A673 (cell line): ENCODE data around the gene CLUH.

Experiments used
- CTCF ChIP-seq: fragments of 300-800, 200-600 bp; sonication (generic); conservative IDR thresholded peaks from 2 replicates; pipeline ENCODE4 v1.5.1; 2017; ENCODE audit warnings: low read depth, mild to moderate bottlenecking, antibody characterized with exemption, low read length, moderate library complexity, mixed read lengths
- EZH2 ChIP-seq: fragments of 200-600 bp; sonication (generic); IDR thresholded peaks from 2 replicates; pipeline ENCODE4 v1.6.1; 2017; ENCODE audit warnings: borderline replicate concordance, low read depth, mild to moderate bottlenecking, mixed read lengths, antibody characterized with exemption, low read length; ENCODE audit not compliant: poor library complexity, severe bottlenecking

- peak; percentile 12; the same call in 1 of the 2 replicates for TF ChIP-seq CTCF
- TF ChIP-seq EZH2: no peak
Measured at GRCh38 chr17:2724784-2725164, 13.2 kb upstream of the CLUH start.
